Smooth muscle cell (in vitro differentiated cells): ENCODE measurements around the gene CYGB. TPM values are rescaled to one million over a fixed set of nuclear protein-coding genes. Genes with fewer than 3 reads are reported as not detected.
"Not testable (repeated sequence)": the region's sequence is repeated elsewhere in the genome, so short reads cannot be mapped to it uniquely, and the experiment has no call there.

ENCODE experiments used
- DNase-seq: peaks from one replicate; lab custom pipeline; 2025; ENCODE audit not compliant: unreplicated experiment; lab: John Stamatoyannopoulos, UW
- H2AFZ ChIP-seq: fragments of 200-600 bp; sonication (generic); 2 replicates; pipeline ENCODE4 v1.6.0; 2016; ENCODE audit warnings: antibody characterized with exemption, low read depth, mild to moderate bottlenecking
- H3F3A ChIP-seq: fragments of 200-600 bp; sonication (generic); 2 replicates; pipeline ENCODE4 v1.6.0; 2017; ENCODE audit warnings: antibody characterized with exemption, low read depth
- H3K27ac ChIP-seq: fragments of 200-600 bp; sonication (generic); 2 replicates; pipeline ENCODE4 v1.5.1; 2016; ENCODE audit warnings: low read depth, mild to moderate bottlenecking
- H3K27me3 ChIP-seq: fragments of 200-600 bp; sonication (generic); 2 replicates; pipeline ENCODE4 v1.6.1; 2016; ENCODE audit warnings: low read depth, mild to moderate bottlenecking
- H3K36me3 ChIP-seq: fragments of 200-600 bp; sonication (generic); 2 replicates; pipeline ENCODE4 v1.5.1; 2016; ENCODE audit warnings: low read depth
- H3K4me1 ChIP-seq: fragments of 200-600 bp; sonication (generic); 2 replicates; pipeline ENCODE4 v1.5.1; 2016; ENCODE audit warnings: low read depth
- H3K4me2 ChIP-seq: fragments of 200-600 bp; sonication (generic); 2 replicates; pipeline ENCODE4 v1.6.0; 2016; ENCODE audit warnings: mild to moderate bottlenecking
- H3K4me3 ChIP-seq: fragments of 200-600 bp; sonication (generic); 2 replicates; pipeline ENCODE4 v1.5.1; 2016; ENCODE audit warnings: mild to moderate bottlenecking
- H3K79me2 ChIP-seq: fragments of 200-600 bp; sonication (generic); 2 replicates; pipeline ENCODE4 v1.6.0; 2016; ENCODE audit warnings: low read depth, mild to moderate bottlenecking
- H3K9ac ChIP-seq: fragments of 200-600 bp; sonication (generic); 2 replicates; pipeline ENCODE4 v1.6.0; 2016; ENCODE audit warnings: low read depth
- H3K9me3 ChIP-seq: fragments of 200-600 bp; sonication (generic); replicated peaks from 2 replicates; pipeline ENCODE4 v1.5.1; 2016; ENCODE audit warnings: low read depth
- H4K20me1 ChIP-seq: fragments of 200-600 bp; sonication (generic); 2 replicates; pipeline ENCODE4 v1.6.0; 2016; ENCODE audit warnings: low read depth
- WGBS: methylation state at CpG from one replicate; pipeline ENCODE4 v1.1.7; 2016; ENCODE audit warnings: low lambda C conversion rate; 5-methylcytosine and 5-hydroxymethylcytosine counted together
- polyA plus RNA-seq: library from polyadenylated mRNA; unstranded; fragments of >200 nt; fragmentation: Nextera tagmentation; extraction: Ambion mirVana; gene quantifications from 2 replicates; pipeline ENCODE4 v1.2.1, GENCODE V29; 2016
- total RNA-seq: library from RNA; depleted of rRNA; stranded (reverse); fragments of >200 nt; gene quantifications from 2 replicates; pipeline ENCODE4 v1.2.3, GENCODE V29; 2014
- TF ChIP-seq, protein P1 (sequence below): fragments of 200-600 bp; sonication (generic); IDR thresholded peaks from 2 replicates; pipeline ENCODE4 v1.5.1; 2017; ENCODE audit warnings: borderline replicate concordance, mild to moderate bottlenecking, antibody characterized with exemption; ENCODE audit not compliant: insufficient read depth, poor library complexity, severe bottlenecking

The CYGB gene
- total and polyA plus RNA-seq, 2 experiments from 2014 or later, result 13.9 to 22.2 TPM

DNA sequence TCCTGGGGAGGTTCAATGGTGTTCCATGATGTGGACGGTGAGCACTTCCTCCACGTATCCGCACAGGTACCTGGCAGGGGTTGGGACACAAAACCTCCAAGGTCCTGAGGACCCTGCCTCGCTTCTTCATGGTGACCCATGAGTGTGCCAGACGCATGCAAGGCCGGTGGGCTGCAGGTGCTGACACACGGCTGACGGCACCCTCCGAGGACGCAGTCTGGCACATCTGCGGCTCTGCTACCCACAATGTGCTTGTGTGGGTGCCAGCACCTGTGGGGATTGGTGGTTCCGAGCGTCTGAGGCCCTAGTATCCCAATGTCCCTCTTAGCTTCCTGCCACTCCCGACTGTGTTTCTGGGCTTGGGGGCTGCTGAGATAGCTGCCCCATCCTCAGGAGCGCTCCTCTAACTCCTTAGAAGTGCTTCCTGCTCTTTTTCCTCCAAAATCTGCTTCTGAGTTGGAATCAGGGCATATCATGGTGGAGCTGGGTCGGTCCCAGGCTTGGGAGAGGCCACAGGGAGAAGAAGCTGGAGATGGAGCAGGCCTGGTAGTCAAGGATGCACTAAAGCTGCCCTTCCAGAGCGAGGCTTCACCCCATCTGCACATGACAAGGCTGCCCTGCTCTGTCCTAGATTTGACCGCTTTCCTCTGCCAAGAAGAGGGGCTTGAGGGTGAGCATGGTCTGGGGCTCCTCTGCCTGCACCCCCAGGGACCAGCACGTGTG is 1.6 kb downstream of the CYGB start:
- Histone ChIP-seq H3K4me2 (no peak overlapping the region), H3K9ac (no peak overlapping the region), H4K20me1 (no peaks in the 10 kb centered on the region), H3K79me2 (no peaks in the 10 kb centered on the region), H3F3A (peaks cover under 1% of the 10 kb centered on the region), H3K27ac (no peak overlapping the region), H3K4me1 (peaks cover 17% of the 10 kb centered on the region), H3K27me3 (no peaks in the 10 kb centered on the region), H3K36me3 (no peaks in the 10 kb centered on the region), H3K9me3 (no peaks in the 10 kb centered on the region), H3K4me3 (no peak overlapping the region), H2AFZ (no peak overlapping the region)
- no peak for DNase-seq
- TF ChIP-seq, protein P1, sequence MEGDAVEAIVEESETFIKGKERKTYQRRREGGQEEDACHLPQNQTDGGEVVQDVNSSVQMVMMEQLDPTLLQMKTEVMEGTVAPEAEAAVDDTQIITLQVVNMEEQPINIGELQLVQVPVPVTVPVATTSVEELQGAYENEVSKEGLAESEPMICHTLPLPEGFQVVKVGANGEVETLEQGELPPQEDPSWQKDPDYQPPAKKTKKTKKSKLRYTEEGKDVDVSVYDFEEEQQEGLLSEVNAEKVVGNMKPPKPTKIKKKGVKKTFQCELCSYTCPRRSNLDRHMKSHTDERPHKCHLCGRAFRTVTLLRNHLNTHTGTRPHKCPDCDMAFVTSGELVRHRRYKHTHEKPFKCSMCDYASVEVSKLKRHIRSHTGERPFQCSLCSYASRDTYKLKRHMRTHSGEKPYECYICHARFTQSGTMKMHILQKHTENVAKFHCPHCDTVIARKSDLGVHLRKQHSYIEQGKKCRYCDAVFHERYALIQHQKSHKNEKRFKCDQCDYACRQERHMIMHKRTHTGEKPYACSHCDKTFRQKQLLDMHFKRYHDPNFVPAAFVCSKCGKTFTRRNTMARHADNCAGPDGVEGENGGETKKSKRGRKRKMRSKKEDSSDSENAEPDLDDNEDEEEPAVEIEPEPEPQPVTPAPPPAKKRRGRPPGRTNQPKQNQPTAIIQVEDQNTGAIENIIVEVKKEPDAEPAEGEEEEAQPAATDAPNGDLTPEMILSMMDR, result no peak
- WGBS, result 87% methylated on average over 19 of the region's 19 CpGs

DNA sequence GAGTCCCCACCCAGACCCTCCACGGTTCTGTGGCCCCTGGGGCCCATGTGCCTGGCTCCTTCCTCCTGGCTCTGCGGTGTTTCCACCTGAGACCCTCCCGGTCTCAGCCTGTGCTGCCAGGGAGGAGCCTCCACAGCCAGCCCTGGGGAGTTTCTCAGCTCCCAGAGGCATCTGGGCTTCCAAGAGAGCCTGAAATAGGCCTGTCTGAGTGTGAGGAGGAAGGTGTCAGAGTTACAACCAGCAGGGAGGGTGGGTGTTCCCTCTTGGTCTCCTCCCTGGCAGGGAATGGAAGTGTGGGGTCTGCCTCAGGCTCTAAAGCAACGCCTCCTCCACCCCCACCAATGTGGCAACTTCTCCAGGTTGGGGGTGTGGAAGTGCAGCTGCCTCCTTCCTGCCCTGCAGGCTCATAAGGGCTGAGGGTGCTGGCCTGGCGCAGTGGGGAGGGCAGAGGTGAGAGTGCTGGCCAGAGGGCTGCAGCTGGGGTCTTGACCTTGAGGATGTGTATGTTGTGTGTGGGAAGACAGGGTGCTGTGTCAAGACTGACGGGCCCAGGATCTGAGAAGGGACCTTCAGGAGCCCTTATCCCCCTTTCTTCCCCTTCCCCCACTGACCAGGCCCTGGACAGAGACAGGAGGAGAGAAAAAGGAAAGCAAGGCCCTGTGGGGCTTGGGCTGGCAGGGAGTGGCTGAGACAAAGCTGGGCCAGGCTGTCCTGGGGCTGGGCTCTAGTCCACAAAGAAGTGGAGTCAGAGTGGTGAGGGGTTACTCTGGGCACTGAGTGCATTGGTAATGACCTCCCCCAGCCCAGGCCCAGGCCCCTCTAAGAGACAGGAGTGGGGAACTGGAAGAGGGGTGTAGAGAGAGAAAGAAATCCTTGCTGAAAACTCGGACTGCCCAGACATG is 2.4 kb downstream of the CYGB start:
- peaks cover 8% of the 10 kb centered on the region for H3F3A ChIP-seq
- H3K4me3 ChIP-seq, result no peak overlapping the region
- no peaks in the 10 kb centered on the region for H3K9me3 ChIP-seq
- WGBS, result 87% methylated on average over 7 of the region's 7 CpGs
- H3K36me3 ChIP-seq, result no peaks in the 10 kb centered on the region
- DNase-seq, result no peak
- no peak overlapping the region for H2AFZ ChIP-seq
- TF ChIP-seq, protein P1, result no peak
- peaks cover 17% of the 10 kb centered on the region for H3K4me1 ChIP-seq
- no peak overlapping the region for H3K4me2 ChIP-seq
- H3K27ac ChIP-seq, result no peak overlapping the region
- H3K27me3 ChIP-seq, result no peaks in the 10 kb centered on the region
- no peaks in the 10 kb centered on the region for H3K79me2 ChIP-seq
- H3K9ac ChIP-seq, result no peak overlapping the region
- no peaks in the 10 kb centered on the region for H4K20me1 ChIP-seq

DNA sequence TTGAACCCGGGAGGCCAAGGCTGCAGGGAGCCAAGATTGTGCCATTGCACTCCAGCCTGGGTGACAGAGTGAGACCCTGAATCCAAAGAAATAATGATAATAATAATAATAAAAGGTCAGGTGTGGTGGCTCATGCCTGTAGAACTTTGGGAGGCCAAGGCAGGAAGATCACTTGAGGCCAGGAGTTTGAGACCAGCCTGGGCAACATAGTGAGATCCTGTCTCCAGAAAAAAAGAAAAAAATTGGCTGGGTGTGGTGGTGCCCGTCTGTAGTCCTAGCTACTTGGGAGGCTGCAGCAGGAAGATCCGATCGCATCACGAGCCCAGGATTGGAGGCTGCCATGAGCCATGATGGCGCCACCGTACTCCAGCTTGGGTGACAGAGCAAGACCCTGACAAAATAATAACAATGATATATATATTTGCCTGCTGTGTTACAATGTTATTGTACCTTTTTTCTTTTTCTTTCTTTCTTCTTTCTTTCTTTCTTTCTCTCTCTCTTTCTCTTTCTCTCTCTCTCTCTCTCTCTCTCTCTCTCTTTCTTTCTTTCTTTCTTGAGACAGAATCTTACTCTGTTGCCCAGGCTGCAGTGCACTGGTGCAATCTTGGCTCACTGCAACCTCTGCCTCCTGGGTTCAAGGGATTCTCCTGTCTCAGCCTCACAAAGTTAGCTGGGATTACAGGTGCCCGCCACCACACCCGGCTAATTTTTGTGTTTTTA is 3.7 kb downstream of the CYGB start:
- H3K36me3 ChIP-seq, H3K79me2 ChIP-seq, H3K27ac ChIP-seq, H3K4me2 ChIP-seq, H3K4me3 ChIP-seq, H4K20me1 ChIP-seq, DNase-seq, H3F3A ChIP-seq, H2AFZ ChIP-seq, H3K27me3 ChIP-seq, H3K9ac ChIP-seq, H3K9me3 ChIP-seq: not testable (repeated sequence)
- H3K4me1 ChIP-seq, result peaks cover 22% of the 10 kb centered on the region
- 94% methylated on average over 9 of the region's 9 CpGs for WGBS

DNA sequence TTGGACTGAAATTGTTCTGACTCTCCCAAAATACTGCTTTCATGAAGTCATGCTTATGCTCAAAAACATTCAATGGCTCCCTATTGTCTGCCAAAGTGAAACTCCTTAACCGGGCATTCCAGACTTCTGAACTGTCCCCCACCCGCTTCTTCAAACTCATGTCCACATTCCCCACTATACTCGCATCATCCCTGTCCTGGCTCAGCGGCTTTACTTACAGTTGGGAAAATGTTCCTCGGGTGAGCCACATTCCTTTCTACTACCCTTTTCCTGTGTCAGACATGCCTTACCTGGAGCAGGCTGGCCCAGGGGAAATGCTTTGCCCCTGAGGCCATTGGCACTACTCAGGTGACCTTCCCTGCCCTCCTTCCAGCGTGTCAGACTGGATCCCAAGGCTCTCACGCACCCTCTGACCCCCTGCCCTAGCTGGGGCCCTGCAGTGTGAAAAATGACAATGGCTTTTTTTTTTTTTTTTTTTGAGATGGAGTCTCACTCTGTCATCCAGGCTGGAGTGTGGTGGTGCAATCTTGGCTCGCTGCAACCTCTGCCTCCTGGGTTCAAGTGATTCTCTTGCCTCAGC is 5.3 kb downstream of the CYGB start:
- DNase-seq, result no peak
- Histone ChIP-seq H4K20me1 (no peaks in the 10 kb centered on the region), H3K27ac (no peak overlapping the region), H3K9ac (no peak overlapping the region), H3K4me2 (no peak overlapping the region), H3K4me1 (peaks cover 21% of the 10 kb centered on the region), H3K27me3 (no peaks in the 10 kb centered on the region), H3F3A (peaks cover 8% of the 10 kb centered on the region), H2AFZ (no peak overlapping the region), H3K36me3 (no peaks in the 10 kb centered on the region), H3K4me3 (no peak overlapping the region), H3K9me3 (no peaks in the 10 kb centered on the region), H3K79me2 (no peaks in the 10 kb centered on the region)
- TF ChIP-seq, protein P1, result no peak
- WGBS, result 77% methylated on average over 8 of the region's 8 CpGs
